IMR-90 (cell line): ENCODE results near the gene LIPN.

Source experiments
- CEBPB ChIP-seq: IDR thresholded peaks from 2 replicates; pipeline ENCODE4 v1.6.1; 2012; ENCODE audit warnings: low read depth, low read length, improper control_type of control experiment
- MAFK ChIP-seq: IDR thresholded peaks from 2 replicates; pipeline ENCODE4 v1.6.1; 2012; ENCODE audit warnings: low read depth, low read length, improper control_type of control experiment
- MXI1 ChIP-seq: IDR thresholded peaks from 2 replicates; pipeline ENCODE4 v1.6.1; 2012; ENCODE audit warnings: low read depth, mild to moderate bottlenecking, low read length, moderate library complexity, borderline replicate concordance
- NFE2L2 ChIP-seq: fragments of 150-350 bp; IDR thresholded peaks from 2 replicates; pipeline ENCODE4 v1.6.1; 2016; ENCODE audit warnings: low read depth, mild to moderate bottlenecking, low read length
- POLR2A ChIP-seq: IDR thresholded peaks from 2 replicates; pipeline ENCODE4 v1.6.1; 2012; ENCODE audit warnings: mild to moderate bottlenecking, low read depth, low read length
- RAD21 ChIP-seq: IDR thresholded peaks from 2 replicates; pipeline ENCODE4 v1.6.1; 2012; ENCODE audit warnings: low read length, improper control_type of control experiment
- RCOR1 ChIP-seq: IDR thresholded peaks from 2 replicates; pipeline ENCODE4 v1.6.1; 2012; ENCODE audit warnings: mild to moderate bottlenecking, low read length, improper control_type of control experiment; ENCODE audit not compliant: insufficient replicate concordance
- RFX5 ChIP-seq: IDR thresholded peaks from 2 replicates; pipeline ENCODE4 v1.8.0; 2012; ENCODE audit warnings: low read depth, mild to moderate bottlenecking, low read length, moderate library complexity
- TF ChIP-seq, protein P1 (sequence below): conservative IDR thresholded peaks from 2 replicates; pipeline ENCODE4 v1.5.1; 2012; ENCODE audit warnings: mild to moderate bottlenecking, low read depth, low read length, improper control_type of control experiment
- TF ChIP-seq, protein P2 (sequence below): fragments of 150-350 bp; IDR thresholded peaks from 2 replicates; pipeline ENCODE4 v1.6.1; 2017; ENCODE audit warnings: mild to moderate bottlenecking, antibody characterized with exemption, low read length, low read depth

DNA sequence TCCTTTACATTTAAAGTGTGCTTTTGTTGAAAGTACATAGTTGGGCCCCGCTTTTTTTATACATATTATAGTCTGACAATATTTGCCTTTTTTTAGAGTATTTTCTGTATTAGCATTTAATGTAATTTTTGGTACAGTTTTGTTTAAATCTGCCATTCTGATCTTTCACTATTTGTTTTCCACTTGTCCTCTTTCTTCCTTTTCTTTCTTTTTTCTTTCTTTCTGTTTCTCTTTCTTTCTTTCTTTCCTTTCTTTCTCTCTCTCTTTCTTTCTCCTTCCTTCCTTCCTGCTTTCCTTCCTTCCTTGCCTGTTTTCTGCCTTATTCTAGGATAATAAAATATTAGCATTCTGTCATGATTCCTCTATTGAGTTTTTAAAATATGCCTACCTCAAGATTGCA lies 44.3 kb upstream of the LIPN start:
- TF ChIP-seq, protein P1, sequence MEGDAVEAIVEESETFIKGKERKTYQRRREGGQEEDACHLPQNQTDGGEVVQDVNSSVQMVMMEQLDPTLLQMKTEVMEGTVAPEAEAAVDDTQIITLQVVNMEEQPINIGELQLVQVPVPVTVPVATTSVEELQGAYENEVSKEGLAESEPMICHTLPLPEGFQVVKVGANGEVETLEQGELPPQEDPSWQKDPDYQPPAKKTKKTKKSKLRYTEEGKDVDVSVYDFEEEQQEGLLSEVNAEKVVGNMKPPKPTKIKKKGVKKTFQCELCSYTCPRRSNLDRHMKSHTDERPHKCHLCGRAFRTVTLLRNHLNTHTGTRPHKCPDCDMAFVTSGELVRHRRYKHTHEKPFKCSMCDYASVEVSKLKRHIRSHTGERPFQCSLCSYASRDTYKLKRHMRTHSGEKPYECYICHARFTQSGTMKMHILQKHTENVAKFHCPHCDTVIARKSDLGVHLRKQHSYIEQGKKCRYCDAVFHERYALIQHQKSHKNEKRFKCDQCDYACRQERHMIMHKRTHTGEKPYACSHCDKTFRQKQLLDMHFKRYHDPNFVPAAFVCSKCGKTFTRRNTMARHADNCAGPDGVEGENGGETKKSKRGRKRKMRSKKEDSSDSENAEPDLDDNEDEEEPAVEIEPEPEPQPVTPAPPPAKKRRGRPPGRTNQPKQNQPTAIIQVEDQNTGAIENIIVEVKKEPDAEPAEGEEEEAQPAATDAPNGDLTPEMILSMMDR: no peak
- TF ChIP-seq, protein P2, sequence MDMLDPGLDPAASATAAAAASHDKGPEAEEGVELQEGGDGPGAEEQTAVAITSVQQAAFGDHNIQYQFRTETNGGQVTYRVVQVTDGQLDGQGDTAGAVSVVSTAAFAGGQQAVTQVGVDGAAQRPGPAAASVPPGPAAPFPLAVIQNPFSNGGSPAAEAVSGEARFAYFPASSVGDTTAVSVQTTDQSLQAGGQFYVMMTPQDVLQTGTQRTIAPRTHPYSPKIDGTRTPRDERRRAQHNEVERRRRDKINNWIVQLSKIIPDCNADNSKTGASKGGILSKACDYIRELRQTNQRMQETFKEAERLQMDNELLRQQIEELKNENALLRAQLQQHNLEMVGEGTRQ: no peak
- TF ChIP-seq CEBPB (no peak), MXI1 (no peak), POLR2A (no peak), RAD21 (no peak), RFX5 (no peak), MAFK (no peak), NFE2L2 (no peak), RCOR1 (no peak)
